Measurements from ENCODE around the gene TMEM240.
A peak's percentile ranks its signal among the peaks of the same experiment; 100 is the strongest.
"Not testable (repeated sequence)": the region's sequence is repeated elsewhere in the genome, so short reads cannot be mapped to it uniquely, and the experiment has no call there.

Gene TMEM240

DNA sequence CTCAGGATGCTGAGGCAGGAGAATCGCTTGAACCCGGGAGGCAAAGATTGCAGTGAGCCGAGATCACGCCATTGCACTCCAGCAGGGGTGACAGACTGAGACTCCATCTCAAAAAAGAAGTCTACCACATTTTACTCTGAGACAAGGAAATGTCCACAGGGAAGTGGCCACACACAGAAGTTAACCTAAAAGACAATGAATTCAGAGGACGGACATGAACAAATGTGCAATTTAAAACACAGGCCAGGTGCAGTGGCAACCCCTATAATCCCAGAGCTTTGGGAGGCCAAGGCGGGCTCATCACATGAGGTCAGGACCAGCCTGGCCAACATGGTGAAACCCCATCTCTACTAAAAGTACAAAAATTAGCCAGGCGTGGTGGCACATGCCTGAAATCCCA, 17.3 kb upstream of the TMEM240 start:
- not testable (repeated sequence) for DNase-seq (ENCODE audit: low spot score)

DNA sequence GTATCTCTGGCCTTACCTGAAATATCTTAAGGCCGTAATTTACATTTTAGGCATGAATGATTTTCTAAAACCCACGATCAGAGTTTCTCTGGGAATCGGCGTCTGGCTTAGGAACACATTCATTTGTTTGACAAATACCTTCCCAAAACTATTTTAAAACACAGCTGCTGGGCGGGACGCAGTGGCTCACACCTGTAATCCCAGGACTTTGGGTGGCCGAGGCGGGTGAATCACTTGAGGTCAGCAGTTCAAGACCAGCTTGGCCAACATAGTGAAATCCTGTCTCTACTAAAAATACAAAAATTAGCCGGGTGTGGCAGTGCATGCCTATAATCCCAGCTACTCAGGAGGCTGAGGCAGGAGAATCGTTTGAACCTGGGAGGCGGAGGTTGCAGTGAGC, 16.5 kb upstream of the TMEM240 start:
- not testable (repeated sequence) for DNase-seq (ENCODE audit: low spot score)

DNA sequence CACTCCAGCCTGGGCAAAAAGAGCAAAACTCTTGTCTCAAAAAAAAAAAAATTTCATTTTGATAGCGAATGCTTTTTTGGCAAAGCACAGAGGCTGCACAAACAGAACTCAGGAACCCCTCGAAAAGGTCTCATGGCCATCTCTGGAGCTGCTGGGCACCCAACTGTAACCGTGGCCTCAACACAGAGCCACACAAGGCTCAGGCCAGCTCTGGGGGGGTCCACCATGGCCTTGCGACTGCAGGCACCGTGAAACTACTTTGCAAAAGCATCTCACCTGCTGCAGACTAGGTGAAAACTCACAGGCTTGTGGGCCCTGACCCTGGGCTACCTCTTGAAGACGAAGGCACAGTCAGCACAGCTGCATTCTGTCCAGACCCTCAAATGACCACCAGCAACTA, 16.1 kb upstream of the TMEM240 start:
- no peak for DNase-seq (ENCODE audit: low spot score)

DNA sequence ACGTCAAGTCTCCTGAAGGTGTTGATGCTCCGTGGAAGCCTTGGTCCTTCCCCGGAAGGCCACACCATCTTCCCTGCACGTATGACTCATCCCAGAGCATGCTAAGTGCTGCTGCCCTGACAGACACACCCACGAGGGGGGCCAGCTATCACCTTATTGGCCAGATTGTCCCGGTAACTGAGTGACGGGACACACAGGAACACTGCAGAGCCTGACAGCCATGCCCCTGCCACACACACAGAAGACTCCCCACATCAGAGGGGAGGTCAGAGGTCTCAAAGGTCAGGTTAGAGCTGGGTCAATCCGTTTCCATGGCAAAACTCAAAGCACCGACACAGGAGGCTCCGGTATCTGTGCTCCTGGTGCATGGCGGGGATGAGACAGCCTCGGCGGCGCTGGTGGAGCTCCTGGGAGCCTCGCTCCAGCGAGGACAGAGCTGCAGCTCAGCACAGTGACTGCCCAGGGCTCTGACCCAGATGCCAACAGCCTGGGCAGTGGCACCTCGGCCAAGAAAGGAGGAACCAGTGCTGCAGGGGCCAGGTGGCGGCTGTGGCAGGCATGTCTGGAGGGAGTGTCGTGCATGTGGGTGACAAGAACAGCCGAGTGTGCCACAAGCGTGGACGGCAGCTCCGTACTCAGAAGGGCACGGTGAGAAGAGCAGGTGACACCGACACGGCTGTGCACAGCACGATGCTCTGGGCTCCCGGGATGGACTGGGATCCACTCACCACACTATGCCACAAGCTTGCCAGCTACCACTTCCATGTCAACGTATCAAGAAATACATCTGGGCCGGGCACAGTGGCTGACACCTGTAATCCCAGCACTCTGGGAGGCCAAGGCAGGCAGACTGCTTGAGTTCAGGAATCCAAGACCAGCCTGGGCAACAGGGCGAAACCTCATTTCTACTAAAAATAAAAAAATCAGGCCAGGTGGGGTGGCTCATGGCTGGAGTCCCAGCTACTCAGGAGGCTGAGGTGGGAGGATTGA, 14.8 kb upstream of the TMEM240 start:
- DNase-seq (ENCODE audit: low spot score), result peak; percentile 82

DNA sequence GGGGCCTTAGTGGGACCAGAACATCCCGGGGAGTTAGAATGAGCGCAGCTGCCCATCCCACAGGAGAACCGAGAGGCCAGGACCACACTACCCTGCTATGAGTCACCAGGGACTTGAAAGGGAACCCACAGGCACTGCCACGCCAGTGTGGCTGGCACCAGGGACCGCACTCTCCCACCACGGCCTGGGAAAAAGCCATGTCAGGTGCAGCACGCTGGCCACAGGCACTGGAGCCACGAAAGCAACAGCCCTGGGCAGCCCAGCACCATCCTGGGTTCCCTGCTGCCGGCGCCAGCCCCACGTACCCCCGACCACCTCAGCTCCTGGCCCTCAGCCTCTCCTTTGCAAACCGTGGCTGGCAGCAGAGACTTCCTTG, 14.1 kb upstream of the TMEM240 start:
- DNase-seq (ENCODE audit: low spot score), result no peak

DNA sequence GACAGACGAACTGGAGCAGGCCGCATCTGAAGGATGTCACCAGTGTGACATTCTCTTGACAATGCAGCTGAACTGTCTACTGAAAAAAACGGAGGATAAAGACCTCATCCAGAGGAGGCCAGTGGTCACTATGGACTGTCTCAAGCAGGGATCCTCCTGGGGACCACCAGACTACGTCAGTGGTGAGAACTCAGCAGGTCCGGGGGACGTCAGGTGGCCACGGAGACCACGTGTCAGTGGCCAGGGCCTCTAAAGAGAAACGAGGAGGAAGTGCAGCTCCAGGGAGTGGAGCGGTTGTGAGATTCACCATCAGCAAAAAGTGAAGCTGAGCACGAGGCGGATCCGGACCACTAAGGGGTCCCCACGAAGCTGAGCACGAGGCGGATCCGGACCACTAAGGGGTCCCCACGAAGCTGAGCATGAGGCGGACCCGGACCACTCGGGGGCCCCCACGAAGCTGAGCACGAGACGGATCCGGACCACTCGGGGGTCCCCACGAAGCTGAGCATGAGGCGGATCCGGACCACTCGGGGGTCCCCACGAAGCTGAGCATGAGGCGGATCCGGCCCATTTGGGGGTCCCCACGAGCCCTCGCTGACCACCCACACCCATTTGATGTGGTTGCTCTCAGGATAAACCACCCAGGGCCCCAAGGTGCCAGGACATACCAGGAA, 13.5 kb upstream of the TMEM240 start:
- DNase-seq (ENCODE audit: low spot score), result no peak

DNA sequence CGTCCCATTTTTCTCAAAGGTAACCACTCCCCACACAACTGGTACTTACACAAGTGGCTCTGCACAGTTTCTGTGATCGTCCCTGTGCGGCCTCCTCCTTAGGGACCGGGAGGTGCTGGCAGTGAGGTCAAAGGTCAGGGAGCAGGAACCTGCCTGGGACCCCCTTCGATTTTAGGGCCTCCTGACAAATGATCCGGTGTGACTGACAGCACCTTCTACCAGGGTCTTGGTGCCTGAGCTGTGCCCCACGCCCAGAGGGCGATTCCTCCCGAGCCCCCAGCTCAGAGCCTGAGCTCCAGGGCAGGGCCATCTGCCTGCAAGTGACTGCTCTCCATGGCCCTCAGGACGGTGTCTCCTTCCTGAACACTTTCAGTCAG, 11.8 kb upstream of the TMEM240 start:
- DNase-seq (ENCODE audit: low spot score), result no peak

DNA sequence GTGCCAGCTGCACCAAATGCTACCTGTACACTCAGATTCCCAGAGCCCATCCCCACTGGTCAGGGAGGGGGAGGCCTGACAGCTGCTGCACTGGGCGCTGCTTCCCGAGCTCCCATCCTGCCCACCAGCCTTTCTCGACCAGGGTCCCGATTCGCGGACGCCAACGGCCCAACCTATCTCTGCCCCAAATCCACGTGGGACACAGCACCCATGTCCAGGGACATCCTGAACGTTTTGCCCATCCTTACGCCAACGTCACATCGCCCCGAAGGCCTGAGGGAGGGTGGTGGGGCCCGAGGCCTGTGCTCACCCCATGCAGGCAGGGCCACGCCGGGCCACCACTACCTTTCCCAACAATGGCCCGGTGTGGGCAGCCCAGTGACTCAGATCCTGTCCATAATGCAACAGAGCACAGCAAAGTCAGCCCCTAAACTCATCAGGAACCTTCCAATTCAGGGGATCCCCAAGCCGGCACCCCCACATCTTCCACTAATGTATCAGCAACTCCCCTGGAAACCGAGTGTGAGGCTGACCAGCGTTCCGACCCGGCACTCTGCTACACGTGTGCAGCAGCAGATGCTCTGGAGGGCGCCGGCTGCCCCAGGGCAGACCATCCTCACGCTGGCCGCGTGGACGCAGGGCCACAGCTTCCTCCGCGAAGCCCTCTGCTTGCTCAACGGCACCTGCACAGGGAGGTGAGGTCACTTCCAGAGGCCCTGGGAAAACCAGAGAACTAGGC, 11.3 kb upstream of the TMEM240 start:
- no peak for DNase-seq (ENCODE audit: low spot score)

DNA sequence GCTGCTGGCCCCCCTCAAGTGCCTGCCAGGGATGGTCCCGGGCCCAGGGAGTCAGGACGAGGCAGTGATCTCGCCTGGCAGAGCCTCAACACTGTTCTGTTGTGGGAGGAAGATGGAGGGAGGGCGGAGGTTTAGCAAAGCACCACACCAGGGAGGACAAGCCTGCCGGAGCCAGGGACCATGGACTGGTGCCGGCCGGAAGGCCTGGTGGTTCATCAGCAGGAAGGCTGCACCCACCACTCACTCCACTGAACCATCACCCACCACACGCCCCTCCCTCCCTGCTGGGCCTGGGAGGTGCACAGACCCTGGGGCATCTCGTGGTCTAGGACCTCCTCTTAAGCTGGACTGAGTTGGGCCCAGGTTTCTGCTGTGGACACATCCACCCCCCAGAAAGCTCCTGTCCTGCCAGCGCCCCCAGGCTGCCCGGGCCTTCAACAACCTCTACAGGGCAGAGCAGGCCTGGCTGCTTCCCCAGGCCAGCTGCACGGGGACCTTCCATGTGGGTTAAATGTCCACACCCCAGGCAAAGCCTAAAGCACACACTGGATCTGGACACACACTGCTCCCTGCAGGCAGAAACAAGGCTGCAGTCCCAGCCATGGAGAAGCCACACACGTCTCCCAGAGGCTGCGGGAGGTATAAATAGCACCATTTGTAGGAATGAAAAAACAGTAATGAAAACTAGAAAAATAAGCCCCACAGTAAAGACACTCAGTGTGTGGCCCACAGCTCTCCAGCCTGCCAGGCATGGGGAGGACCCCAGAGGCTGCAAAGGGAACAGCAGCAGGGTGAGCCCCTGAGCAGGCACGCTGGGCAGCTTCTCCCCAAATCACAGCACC, 10.4 kb upstream of the TMEM240 start:
- DNase-seq (ENCODE audit: low spot score), result no peak

DNA sequence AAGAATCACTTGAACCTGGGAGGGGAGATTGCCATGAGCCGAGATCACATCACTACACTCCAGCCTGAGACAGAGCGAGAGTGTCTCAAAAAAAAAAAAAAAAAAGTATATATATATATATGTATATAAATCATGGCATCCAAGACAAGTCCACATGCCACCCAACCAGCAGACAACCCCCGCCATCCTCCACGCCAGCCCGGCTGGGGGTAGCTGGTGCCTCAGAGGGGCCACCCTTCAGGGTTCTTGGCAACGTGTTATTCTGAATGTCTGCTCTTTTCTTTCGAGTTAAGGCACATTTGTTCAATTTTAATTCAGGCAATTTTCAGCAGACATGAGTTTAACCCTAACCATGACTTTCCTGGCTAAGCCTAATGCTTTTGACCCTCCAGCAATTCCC, 9.7 kb upstream of the TMEM240 start:
- no peak for DNase-seq (ENCODE audit: low spot score)

DNA sequence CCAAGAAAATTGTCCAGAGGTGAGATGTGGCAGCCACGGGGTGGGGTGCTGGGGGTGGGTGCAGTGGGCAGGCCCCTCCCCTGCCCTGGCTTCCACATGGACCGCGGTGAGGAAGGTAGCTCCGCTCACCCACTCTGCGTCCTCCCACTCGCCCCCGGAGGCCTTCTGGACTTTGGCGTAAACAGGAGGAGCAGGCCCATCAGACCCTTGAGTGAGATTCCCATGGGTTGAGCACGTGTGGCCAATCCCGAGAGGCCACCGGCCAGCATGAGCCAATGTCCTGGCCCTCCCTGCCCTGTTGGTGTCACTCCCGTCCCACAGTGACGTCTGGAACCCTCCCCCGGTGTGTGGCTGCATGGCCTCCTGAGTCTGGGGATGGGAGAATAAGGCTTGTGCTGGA, 8.2 kb upstream of the TMEM240 start:
- DNase-seq (ENCODE audit: low spot score), result no peak

DNA sequence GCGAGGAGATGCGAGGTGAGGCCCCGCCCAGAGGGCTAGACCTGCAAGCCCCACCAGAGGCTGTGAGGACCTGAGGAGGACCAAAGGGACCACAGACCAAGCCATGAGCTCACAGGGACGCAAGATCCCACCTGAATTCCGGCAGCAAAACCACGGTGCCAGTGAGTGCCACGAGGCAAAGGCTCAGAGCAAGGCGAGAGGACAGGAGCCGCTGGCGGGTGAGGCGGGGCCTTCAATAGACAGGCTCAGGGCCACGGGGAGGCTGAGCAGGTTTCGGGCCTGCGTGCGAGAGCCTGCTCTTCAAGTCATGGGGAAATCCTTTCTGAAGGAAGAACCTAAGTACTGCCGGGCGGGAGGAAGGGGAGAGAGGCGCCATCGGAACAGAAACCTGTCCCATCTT, 7.1 kb upstream of the TMEM240 start:
- DNase-seq (ENCODE audit: low spot score), result no peak

DNA sequence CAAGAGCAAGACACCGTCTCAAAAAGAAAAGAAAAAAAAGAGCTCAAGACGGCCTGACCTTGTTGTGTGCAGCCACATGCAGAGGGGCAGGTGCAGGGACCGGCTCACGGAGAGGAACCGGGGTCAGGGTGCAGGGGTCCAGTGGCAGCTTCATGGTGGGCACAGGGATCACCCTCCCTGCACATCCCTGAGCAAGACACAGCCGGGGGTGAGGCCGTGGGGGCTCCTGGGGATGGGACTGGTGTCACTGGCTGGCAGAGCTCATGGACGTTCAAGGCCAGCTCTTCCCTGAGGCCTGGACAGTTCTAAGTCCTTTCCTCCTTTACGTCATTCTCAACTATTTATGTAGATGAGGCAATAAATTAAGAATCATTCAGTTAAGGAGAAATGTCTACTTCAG, 6.6 kb upstream of the TMEM240 start:
- DNase-seq (ENCODE audit: low spot score), result no peak

DNA sequence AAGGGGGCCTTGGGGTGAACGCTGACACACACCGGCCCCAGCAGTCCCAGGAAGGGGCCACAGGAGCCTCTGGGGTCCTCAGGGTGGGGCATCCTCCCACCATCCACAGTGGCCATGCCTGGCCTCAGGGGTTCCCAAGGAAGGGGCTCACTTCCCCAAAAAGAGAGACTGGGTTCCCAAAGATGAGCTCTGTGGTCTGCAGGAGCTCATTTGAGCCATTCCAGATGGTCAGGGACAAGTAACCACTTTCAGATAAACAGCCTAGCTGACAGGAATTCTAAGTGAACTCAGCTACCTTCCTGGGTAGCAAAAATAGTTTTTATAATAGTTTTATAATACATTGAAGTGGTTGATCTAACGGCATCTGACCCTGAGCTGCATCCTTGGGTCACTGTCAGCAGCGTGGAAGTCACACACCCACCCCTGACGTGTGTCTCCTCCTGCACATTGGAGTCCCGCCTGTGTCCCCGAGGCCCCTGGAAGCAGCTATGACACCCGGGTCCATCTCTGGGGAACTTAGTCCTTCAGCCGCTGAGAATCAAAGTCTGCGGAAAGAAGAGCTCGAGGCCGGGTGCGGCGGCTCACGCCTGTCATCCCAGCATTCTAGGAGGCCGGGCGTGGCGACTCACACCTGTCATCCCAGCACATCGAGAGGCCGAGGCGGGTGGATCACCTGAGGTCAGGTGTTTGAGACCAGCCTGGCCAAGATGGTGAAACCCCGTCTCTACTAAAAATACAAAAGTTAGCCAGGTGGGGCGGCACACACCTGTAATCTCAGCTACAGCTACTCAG, 5.7 kb upstream of the TMEM240 start:
- DNase-seq (ENCODE audit: low spot score), result no peak

DNA sequence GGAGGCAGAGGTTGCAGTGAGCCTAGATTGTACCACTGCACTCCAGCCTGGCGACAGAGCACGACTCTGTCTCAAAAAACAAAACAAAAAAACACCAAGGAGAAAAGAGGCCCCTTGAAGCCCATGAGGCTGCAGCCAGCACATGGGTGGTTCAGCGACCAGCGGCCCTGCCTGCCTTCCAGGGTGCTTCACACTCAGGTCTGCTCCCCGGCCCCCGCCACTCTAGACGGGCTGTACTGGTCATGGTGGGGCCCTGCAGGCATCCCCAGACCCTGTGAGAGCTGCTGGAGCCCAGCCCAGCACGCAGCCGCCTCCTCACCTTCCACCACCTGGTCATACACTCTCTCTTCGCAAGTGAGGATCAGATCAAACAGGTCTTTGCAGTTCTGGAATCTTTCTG, 4.1 kb upstream of the TMEM240 start:
- no peak for DNase-seq (ENCODE audit: low spot score)

DNA sequence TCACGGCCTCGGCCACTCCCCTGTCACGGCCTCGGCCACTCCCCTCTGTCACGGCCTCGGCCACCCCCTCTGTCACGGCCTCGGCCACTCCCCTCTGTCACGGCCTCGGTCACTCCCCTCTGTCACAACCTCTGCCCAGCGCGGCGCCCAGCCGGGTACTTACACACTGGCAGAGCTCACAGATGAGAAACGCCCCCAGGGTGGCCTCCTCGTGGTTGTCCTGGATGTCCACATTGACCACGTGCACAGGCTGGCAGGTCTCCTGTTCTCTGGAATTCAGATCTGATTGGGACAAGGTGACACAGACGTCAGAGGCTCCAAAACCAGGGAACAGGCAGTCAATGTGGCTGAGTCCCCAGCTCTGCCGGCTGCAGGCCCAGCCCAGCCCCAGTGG, 3.3 kb upstream of the TMEM240 start:
- no peak for DNase-seq (ENCODE audit: low spot score)

DNA sequence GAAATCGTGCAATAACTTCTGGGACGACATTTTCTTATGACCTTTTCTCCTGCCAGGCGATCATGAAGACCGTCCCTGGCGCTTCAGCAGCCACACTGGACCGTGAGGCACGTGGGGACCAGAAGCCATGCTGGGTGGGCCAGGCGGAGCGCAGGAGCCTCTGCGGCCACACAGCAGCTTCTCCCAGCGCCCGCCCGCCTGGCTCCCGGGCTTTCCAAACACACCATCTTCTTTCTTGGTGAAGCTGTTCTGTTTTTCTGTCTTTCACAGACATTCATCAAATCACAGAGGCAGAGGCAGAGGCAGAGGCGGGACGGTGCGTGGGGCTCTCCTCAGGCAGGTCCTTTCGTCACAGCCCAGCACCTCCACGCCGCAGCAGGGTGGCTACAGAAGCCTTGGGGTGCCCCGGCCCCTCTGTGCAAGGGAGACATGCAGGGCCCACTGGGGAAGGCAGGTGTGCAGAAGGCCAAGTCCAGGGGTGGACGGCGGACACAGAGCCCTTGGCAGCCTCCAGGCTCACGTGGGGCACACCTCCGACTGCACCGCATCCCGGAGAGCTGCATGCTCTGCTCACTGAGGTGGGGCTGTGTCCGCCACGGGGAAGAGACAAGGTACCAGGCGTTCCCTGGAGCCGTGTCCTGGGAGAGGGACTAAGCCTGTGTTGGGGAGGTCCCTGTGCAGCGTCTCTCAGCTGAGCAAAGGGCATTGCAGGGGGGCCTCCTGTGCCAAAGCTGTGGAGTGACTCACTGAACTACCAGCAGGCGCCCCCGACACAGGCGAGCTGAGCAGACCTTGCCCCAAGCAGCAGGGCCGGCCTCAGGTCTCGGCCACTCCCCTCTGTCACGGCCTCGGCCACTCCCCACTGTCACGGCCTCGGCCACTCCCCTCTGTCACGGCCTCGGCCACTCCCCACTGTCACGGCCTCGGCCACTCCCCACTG, 2.6 kb upstream of the TMEM240 start:
- no peak for DNase-seq (ENCODE audit: low spot score)

DNA sequence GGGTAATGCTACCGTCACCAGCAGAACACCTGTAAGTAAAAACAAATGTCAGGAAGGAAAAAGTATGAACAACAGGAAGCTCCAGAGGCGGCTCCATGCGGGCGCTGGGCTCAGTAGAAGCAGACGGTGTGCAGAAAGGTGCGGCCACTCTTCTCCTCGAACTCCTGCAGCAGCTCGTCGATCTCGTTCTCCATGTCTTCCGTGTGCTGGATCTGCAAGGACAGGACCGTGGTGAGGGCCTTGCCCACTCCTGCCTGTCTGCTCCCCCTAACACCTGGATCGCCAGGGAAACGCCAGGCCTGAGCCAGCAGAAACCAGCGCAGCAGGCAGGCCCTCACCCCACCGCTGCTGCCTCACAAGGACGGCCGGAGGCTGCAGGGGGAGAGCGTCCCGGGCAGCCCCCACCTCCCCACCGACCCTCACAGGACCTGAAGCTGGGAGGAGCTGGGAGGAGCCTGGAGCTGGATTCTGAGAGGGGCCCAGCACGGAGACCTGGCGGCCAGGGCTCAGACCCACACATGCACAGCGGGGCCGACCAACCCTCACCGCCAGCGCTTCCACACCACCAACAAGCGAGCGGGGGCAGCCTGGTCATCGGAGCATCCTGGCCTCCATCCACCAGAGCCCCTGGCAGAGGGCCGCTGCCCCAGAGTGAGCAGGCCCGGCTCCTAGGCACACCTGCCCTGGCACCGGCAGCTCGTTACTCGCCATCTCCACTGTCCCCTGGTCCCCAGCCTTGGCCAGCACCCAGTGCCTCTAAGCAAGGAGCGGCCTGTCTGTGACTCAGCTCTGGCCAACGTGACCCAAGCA, 1.7 kb upstream of the TMEM240 start:
- no peak for DNase-seq (ENCODE audit: low spot score)
